ENCODE results near the gene SLC2A9. TPM values are rescaled to one million over a fixed set of nuclear protein-coding genes. Genes with fewer than 3 reads are reported as not detected.
A peak's percentile ranks its signal among the peaks of the same experiment; 100 is the strongest.

Gene SLC2A9
- polyA plus RNA-seq, 2 of the 4 experiments (the other 2 are of a cell fraction), result 0.62 to 0.70 TPM

DNA sequence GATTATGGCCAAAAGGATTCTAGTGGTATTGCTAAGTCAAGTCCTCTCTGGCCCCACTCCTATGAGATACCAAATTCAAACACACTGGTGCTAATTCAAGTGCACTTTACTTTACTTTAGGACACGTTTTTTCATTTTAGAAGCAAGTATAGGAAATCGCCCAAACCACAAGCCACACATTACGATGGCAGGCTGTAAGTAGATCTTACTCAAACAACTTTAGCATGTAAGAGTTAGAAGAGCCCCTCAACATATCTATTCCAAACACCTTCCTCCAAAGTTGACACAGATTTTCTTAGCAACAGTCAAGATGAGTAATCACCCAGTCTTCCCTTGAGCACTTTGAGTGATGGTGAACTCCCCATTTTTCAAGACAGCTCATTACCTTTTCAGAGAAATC lies 196.2 kb downstream of the SLC2A9 start (continued):
- TF ChIP-seq MYC (IDR thresholded peaks at IDR 0.05; ENCODE audit: borderline replicate concordance, low read length), result no peak
- TF ChIP-seq ZC3H11A (IDR thresholded peaks at IDR 0.05), result no peak
- TF ChIP-seq, protein P1, sequence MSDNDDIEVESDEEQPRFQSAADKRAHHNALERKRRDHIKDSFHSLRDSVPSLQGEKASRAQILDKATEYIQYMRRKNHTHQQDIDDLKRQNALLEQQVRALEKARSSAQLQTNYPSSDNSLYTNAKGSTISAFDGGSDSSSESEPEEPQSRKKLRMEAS (IDR thresholded peaks at IDR 0.05), result no peak
- TF ChIP-seq RARB (CRISPR knock-in tag; IDR thresholded peaks at IDR 0.05), result no peak

DNA sequence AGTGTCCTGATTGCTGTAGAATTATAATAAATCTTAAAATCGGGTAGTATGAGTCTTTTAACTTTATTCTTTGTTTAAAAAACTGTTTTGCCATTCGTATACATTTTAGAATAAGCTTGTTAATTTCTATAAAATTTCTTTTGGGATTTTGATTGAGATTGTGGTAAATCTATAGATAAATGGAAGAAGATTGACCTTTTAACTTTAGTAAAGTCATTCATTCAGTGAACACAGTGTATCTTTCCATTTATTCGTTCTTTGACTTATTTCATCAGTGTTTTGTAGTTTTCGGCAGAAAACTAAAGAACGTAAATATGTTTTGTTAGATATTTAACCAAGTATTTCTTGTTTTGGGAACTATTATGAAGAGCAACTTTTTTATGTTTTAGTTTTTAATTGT lies 201.0 kb downstream of the SLC2A9 start:
- no peak overlapping the region for H3K4me3 ChIP-seq
- POLR2A ChIA-PET, result no interaction called here
- no peak for ATAC-seq
- DNase-seq (ENCODE audit: low read depth in 1 of 2, low spot score in 1 of 2), result no peak
- CTCF ChIA-PET, result no interaction called here
- H3K4me2 ChIP-seq, result no peak overlapping the region
- WGBS (ENCODE audit: missing lambda C conversion rate), result 11% methylated on average over 5 of the region's 5 CpGs
- TF ChIP-seq RNF2 (IDR thresholded peaks at IDR 0.05; ENCODE audit: borderline replicate concordance, low read depth), result peak; percentile 83; the same call in 1 of the 2 replicates
- TF ChIP-seq MYC (IDR thresholded peaks at IDR 0.05; ENCODE audit: borderline replicate concordance, low read length), result no peak
- no peak for FAIRE-seq
- H3K27ac ChIP-seq, result no peak overlapping the region
- no peaks in the 10 kb centered on the region for H3K4me1 ChIP-seq
- no peaks in the 10 kb centered on the region for H3K9me3 ChIP-seq

DNA sequence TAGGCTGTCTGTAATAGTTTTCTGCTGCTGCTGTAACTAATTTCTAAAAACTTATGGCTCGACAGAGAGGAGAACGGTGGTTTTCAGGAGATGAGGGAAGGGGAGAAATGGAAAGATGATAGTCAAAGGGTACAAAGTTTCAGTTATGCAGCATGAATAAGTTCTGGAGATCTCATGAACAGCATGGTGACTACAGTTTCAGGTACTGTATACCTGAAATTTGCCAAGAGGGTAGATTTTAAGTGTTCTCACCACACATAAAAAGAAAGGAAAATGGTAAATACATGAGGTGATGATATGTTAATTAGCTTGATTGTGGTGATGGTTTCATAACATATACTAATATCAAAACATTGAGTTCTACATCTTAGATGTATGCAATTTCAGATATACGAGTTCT lies 205.0 kb downstream of the SLC2A9 start:
- no peaks in the 10 kb centered on the region for H3K4me1 ChIP-seq
- no peak for ATAC-seq
- TF ChIP-seq HDAC2 (IDR thresholded peaks at IDR 0.05) (no peak), RCOR1 (IDR thresholded peaks at IDR 0.05; ENCODE audit: low read depth, low read length) (no peak), TFCP2L1 (CRISPR knock-in tag; IDR thresholded peaks at IDR 0.05) (no peak), HOXA7 (CRISPR knock-in tag; IDR thresholded peaks at IDR 0.05) (no peak), FOSL2 (IDR thresholded peaks at IDR 0.05) (no peak), FOSL2 (CRISPR knock-in tag; IDR thresholded peaks at IDR 0.05) (no peak), JUN (IDR thresholded peaks at IDR 0.05) (no peak), NR3C1 (IDR thresholded peaks at IDR 0.05) (no peak), MYC (IDR thresholded peaks at IDR 0.05; ENCODE audit: borderline replicate concordance, low read length) (no peak), ZNF302 (CRISPR knock-in tag; IDR thresholded peaks at IDR 0.05) (no peak), PHF8 (IDR thresholded peaks at IDR 0.05; ENCODE audit: borderline replicate concordance, low read depth) (no peak), JUNB (IDR thresholded peaks at IDR 0.05) (no peak), EHMT2 (IDR thresholded peaks at IDR 0.05; ENCODE audit: low read depth) (no peak), FOXS1 (CRISPR knock-in tag; IDR thresholded peaks at IDR 0.05) (no peak), RNF2 (IDR thresholded peaks at IDR 0.05; ENCODE audit: borderline replicate concordance, low read depth) (no peak)
- TF ChIP-seq, protein P2, sequence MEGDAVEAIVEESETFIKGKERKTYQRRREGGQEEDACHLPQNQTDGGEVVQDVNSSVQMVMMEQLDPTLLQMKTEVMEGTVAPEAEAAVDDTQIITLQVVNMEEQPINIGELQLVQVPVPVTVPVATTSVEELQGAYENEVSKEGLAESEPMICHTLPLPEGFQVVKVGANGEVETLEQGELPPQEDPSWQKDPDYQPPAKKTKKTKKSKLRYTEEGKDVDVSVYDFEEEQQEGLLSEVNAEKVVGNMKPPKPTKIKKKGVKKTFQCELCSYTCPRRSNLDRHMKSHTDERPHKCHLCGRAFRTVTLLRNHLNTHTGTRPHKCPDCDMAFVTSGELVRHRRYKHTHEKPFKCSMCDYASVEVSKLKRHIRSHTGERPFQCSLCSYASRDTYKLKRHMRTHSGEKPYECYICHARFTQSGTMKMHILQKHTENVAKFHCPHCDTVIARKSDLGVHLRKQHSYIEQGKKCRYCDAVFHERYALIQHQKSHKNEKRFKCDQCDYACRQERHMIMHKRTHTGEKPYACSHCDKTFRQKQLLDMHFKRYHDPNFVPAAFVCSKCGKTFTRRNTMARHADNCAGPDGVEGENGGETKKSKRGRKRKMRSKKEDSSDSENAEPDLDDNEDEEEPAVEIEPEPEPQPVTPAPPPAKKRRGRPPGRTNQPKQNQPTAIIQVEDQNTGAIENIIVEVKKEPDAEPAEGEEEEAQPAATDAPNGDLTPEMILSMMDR (IDR thresholded peaks at IDR 0.05), result no peak
- TF ChIP-seq, protein P3, sequence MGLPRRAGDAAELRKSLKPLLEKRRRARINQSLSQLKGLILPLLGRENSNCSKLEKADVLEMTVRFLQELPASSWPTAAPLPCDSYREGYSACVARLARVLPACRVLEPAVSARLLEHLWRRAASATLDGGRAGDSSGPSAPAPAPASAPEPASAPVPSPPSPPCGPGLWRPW (IDR thresholded peaks at IDR 0.05), result no peak
- TF ChIP-seq, protein P4, sequence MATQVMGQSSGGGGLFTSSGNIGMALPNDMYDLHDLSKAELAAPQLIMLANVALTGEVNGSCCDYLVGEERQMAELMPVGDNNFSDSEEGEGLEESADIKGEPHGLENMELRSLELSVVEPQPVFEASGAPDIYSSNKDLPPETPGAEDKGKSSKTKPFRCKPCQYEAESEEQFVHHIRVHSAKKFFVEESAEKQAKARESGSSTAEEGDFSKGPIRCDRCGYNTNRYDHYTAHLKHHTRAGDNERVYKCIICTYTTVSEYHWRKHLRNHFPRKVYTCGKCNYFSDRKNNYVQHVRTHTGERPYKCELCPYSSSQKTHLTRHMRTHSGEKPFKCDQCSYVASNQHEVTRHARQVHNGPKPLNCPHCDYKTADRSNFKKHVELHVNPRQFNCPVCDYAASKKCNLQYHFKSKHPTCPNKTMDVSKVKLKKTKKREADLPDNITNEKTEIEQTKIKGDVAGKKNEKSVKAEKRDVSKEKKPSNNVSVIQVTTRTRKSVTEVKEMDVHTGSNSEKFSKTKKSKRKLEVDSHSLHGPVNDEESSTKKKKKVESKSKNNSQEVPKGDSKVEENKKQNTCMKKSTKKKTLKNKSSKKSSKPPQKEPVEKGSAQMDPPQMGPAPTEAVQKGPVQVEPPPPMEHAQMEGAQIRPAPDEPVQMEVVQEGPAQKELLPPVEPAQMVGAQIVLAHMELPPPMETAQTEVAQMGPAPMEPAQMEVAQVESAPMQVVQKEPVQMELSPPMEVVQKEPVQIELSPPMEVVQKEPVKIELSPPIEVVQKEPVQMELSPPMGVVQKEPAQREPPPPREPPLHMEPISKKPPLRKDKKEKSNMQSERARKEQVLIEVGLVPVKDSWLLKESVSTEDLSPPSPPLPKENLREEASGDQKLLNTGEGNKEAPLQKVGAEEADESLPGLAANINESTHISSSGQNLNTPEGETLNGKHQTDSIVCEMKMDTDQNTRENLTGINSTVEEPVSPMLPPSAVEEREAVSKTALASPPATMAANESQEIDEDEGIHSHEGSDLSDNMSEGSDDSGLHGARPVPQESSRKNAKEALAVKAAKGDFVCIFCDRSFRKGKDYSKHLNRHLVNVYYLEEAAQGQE (IDR thresholded peaks at IDR 0.05), result no peak
- TF ChIP-seq, protein P5, sequence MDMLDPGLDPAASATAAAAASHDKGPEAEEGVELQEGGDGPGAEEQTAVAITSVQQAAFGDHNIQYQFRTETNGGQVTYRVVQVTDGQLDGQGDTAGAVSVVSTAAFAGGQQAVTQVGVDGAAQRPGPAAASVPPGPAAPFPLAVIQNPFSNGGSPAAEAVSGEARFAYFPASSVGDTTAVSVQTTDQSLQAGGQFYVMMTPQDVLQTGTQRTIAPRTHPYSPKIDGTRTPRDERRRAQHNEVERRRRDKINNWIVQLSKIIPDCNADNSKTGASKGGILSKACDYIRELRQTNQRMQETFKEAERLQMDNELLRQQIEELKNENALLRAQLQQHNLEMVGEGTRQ (IDR thresholded peaks at IDR 0.05), result no peak
- ChIA-PET POLR2A (no interaction called here), CTCF (no interaction called here)
- 2% methylated on average over 3 of the region's 3 CpGs for WGBS (ENCODE audit: missing lambda C conversion rate)
- no peak overlapping the region for H3K4me3 ChIP-seq
- no peaks in the 10 kb centered on the region for H3K9me3 ChIP-seq
- no peak overlapping the region for H3K4me2 ChIP-seq
- DNase-seq (ENCODE audit: low read depth in 1 of 2, low spot score in 1 of 2), result no peak
- no peak for FAIRE-seq
- H3K27ac ChIP-seq, result no peak overlapping the region

Measured in A549 (cell line).